ENCODE results near the gene DGKZ. TPM values are rescaled to one million over a fixed set of nuclear protein-coding genes. Genes with fewer than 3 reads are reported as not detected.

Gene DGKZ
- total RNA-seq, 4 donors from 2014 or later: 38.5 to 53.1 (median 45.7) TPM

DNA sequence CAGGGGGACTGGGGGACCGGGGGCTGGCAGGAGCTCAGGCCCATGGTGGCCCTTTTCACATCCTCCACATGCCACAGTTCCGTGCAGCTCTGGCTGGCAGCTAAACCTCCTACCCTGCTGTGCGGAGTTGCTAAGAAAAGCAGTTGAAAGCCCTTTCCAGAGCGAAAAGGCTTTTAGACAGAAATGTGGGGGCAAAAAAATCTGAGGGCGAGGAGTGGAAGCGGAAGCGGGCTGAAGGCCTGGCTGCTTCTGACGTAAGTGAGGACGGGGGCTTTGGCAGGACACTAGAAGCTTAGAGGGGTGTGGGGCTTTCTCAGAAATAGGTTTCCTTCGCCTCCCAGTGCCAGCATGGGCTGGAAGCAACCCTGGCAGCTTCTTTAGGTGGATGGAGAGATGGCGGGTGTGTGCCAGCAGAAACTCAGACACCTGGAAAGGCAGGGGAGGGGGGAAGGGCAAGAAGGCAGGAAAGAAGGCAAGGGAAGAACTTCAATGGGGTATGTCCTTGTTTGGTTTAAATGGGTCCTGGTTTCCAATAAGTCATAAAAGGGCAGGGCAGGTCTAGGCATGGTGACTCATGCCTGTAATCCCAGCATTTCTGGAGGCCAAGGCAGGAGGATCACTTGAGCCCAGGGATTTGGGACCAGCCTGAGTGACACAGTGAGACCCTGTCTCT is 11.2 kb upstream of the DGKZ start:
- TF ChIP-seq, protein P1, sequence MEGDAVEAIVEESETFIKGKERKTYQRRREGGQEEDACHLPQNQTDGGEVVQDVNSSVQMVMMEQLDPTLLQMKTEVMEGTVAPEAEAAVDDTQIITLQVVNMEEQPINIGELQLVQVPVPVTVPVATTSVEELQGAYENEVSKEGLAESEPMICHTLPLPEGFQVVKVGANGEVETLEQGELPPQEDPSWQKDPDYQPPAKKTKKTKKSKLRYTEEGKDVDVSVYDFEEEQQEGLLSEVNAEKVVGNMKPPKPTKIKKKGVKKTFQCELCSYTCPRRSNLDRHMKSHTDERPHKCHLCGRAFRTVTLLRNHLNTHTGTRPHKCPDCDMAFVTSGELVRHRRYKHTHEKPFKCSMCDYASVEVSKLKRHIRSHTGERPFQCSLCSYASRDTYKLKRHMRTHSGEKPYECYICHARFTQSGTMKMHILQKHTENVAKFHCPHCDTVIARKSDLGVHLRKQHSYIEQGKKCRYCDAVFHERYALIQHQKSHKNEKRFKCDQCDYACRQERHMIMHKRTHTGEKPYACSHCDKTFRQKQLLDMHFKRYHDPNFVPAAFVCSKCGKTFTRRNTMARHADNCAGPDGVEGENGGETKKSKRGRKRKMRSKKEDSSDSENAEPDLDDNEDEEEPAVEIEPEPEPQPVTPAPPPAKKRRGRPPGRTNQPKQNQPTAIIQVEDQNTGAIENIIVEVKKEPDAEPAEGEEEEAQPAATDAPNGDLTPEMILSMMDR (IDR thresholded peaks at IDR 0.05): no peak
- TF ChIP-seq POLR2A (IDR thresholded peaks at IDR 0.05): no peak
- no peak overlapping the region for H3K27ac ChIP-seq

DNA sequence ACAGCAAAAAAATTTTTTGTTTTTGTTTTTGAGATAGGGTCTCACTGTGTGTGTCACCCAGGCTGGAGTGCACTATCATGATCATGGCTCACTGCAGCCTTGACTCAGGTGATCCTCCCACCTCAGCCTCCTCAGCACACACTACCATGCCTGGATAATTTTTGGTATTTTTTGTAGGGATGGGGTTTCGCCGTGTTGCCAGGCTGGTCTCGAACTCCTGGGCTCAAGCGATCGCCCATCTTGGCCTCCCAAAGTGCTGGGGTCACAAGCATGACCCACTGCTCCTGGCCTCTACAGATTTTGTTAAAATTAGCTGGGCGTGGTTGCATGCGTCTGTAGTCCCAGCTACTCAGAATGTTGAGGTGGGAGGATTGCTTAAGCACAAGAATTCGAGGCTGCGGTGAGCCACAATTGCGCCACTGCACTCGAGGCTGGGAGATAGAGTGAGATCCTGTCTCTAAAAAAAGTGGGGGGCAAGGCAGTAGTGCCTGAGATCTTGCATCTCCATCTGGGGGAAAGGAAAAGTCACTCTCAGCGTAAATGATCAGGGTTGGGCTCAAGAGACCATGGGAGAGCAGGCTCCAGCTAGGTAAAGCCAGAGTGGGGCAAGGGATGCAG is 10.6 kb upstream of the DGKZ start:
- 70 to 77% methylated on average over 8 to 12 of the region's 12 CpGs for WGBS, 2 donors
- Histone ChIP-seq H3K27me3 (peaks cover 9 to 39% (median 15%) of the 10 kb centered on the region in 4 donors), H3K4me3 (no peak overlapping the region), H3K36me3 (no peaks in the 10 kb centered on the region), H3K27ac (no peak overlapping the region), H3K9me3 (no peaks in the 10 kb centered on the region), H3K4me1 (peaks cover 23 to 49% (median 25%) of the 10 kb centered on the region in 3 donors)
- no peak for TF ChIP-seq POLR2A (IDR thresholded peaks at IDR 0.05)
- TF ChIP-seq, protein P1 (IDR thresholded peaks at IDR 0.05): no peak
- intact Hi-C loops (cut with DNase I): no loop called here
- no peak for DNase-seq

More for the DNA sequence above, 11.2 kb upstream of the DGKZ start:
- Histone ChIP-seq H3K4me3 (no peak overlapping the region), H3K36me3 (no peaks in the 10 kb centered on the region), H3K9me3 (no peaks in the 10 kb centered on the region), H3K27me3 (peaks cover 12 to 46% (median 17%) of the 10 kb centered on the region in 4 donors), H3K4me1 (peaks cover 23 to 49% (median 25%) of the 10 kb centered on the region in 3 donors)
- 83 to 88% methylated on average over 5 to 9 of the region's 11 CpGs for WGBS, 2 donors
- intact Hi-C loops (cut with DNase I): no loop called here
- no peak for DNase-seq

DNA sequence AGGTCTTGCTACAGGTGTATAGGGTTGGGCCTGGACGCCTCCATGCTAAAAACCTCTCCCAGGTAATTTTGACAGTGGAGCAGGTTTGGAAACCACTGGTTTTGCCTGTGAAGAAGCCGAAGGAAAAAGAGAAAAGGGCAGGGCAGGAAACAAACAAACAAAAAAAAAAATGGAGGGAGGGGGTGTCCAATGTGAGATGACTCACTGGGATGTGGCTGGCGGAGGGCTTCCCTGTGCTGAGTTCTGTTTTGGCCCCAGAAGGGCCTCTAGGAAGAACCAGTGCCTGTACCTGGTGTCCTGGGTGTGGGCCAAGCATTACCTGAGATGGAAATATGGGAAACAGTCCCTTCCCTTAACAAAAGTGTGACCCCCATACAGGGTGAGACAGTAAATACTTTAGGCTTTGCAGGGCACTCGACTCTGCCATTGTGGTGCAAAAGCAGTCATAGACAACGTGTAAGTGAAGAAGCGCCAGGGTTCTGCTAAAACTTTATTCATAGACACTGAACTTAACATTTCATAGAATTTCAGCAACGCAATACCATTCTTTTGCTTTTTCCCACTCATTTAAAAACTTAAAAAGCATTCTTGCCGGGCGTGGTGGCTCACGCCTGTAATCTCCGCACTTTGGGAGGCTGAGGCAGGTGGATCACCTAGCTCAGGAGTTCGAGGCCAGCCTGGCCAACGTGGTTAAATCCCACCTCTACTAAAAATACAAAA is 9.5 kb upstream of the DGKZ start:
- H3K27me3 ChIP-seq: peaks cover 0 to 28% (median 8%) of the 10 kb centered on the region in 4 donors
- no peaks in the 10 kb centered on the region for H3K36me3 ChIP-seq
- no peak overlapping the region for H3K4me3 ChIP-seq
- DNase-seq: no peak
- H3K9me3 ChIP-seq: no peaks in the 10 kb centered on the region
- WGBS, 2 donors: 82 to 89% methylated on average over 12 to 13 of the region's 13 CpGs
- intact Hi-C loops (cut with DNase I): no loop called here
- H3K4me1 ChIP-seq: peaks cover 18 to 49% (median 18%) of the 10 kb centered on the region in 3 donors
- peak overlapping the region in 1 of 4 donors; percentile 77 for H3K27ac ChIP-seq
- TF ChIP-seq, protein P1 (IDR thresholded peaks at IDR 0.05): no peak
- no peak for TF ChIP-seq POLR2A (IDR thresholded peaks at IDR 0.05)

DNA sequence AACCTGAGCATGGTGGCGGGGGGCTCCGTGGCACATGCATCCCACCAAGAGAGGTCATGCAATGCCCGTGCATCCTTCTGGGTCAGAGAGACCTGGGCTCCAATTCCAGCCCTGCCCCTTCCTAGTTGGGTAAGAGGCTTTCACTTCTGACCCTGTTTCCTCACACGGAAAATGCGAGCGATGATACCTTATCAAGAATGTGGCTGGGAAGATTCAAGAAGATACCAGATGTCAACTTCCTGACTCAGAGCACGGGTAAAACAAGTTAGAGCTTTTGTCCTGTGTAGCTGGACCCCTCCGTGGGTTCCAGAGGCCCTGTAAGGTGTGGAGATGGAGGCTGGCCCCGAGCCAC is 8.7 kb upstream of the DGKZ start:
- Histone ChIP-seq H3K27ac (peak overlapping the region; percentile 21 to 85 (median 78)), H3K36me3 (no peaks in the 10 kb centered on the region), H3K9me3 (no peaks in the 10 kb centered on the region), H3K4me3 (peak overlapping the region; percentile 13 to 51 (median 29)), H3K27me3 (peaks cover 0 to 20% (median 4%) of the 10 kb centered on the region in 4 donors), H3K4me1 (peaks cover 10 to 44% (median 14%) of the 10 kb centered on the region in 3 donors)
- 16 to 49% methylated on average over 3 to 4 of the region's 9 CpGs for WGBS, 2 donors
- TF ChIP-seq POLR2A (IDR thresholded peaks at IDR 0.05): no peak
- TF ChIP-seq, protein P1 (IDR thresholded peaks at IDR 0.05): no peak
- intact Hi-C loops (cut with DNase I): no loop called here
- no peak for DNase-seq
